GM19467 (cell line): ENCODE data around the gene METTL1.

Experiments used
- ATAC-seq: cut with Tn5 transposase; IDR thresholded peaks from one replicate; pipeline ENCODE4 v1.9.1; 2021; ENCODE audit warnings: mild to moderate bottlenecking, moderate library complexity; ENCODE audit not compliant: unreplicated experiment

Gene METTL1

GRCh38 chr12:57739914-57740538 lies 31.9 kb downstream of the METTL1 start:
- ATAC-seq: no peak

GRCh38 chr12:57739387-57739786 lies 32.5 kb downstream of the METTL1 start:
- no peak for ATAC-seq

GRCh38 chr12:57738661-57739237 lies 33.2 kb downstream of the METTL1 start, which contains the start of gene AGAP2:
Gene AGAP2 (minus strand): TSS chr12:57738742. CDS start chr12:57738246, 496 bp downstream.
- ATAC-seq: no peak

- ATAC-seq: no peak
Observed at GRCh38 chr12:57737467-57738460, 34.1 kb downstream of the METTL1 start.

- no peak for ATAC-seq
Observed at GRCh38 chr12:57736741-57737466, 35.0 kb downstream of the METTL1 start.

GRCh38 chr12:57735952-57736740 lies 35.8 kb downstream of the METTL1 start:
- no peak for ATAC-seq

- no peak for ATAC-seq
Observed at GRCh38 chr12:57735198-57735855, 36.6 kb downstream of the METTL1 start.

GRCh38 chr12:57734591-57734990 lies 37.3 kb downstream of the METTL1 start:
- no peak for ATAC-seq

- ATAC-seq: no peak
Observed at GRCh38 chr12:57733928-57734327, 38.0 kb downstream of the METTL1 start.

GRCh38 chr12:57732726-57733593 lies 38.9 kb downstream of the METTL1 start:
- ATAC-seq: no peak

- ATAC-seq: no peak
Observed at GRCh38 chr12:57732270-57732669, 39.6 kb downstream of the METTL1 start.

GRCh38 chr12:57731411-57732080 lies 40.4 kb downstream of the METTL1 start:
- ATAC-seq: no peak

GRCh38 chr12:57730336-57731067 lies 41.4 kb downstream of the METTL1 start:
- ATAC-seq: no peak

GRCh38 chr12:57729321-57729844 lies 42.5 kb downstream of the METTL1 start:
- ATAC-seq: no peak

- no peak for ATAC-seq
Observed at GRCh38 chr12:57727758-57728395, 44.0 kb downstream of the METTL1 start.

- no peak for ATAC-seq
Observed at GRCh38 chr12:57726884-57727757, 44.8 kb downstream of the METTL1 start.
